Naive thymus-derived CD8-positive, alpha-beta T cell (primary cell): ENCODE measurements around the gene MYCL. TPM values are rescaled to one million over a fixed set of nuclear protein-coding genes. Genes with fewer than 3 reads are reported as not detected.
"Not testable (repeated sequence)": the region's sequence is repeated elsewhere in the genome, so short reads cannot be mapped to it uniquely, and the experiment has no call there.

Experiments
- ATAC-seq, 2 donors: fragments of 150-1000 bp; cut with Tn5 transposase in 1 of 2; sonication (Bioruptor Pico), chemical (Tn5 transposase) in 1 of 2; 1 replicate in 1 of 2; 2 replicates in 1 of 2; pipeline ENCODE4 v1.10.0; 2021; ENCODE audit warnings: mild to moderate bottlenecking in 2 of 2, moderate library complexity in 2 of 2
- POLR2A ChIA-PET: fragments of 350-600 bp; sonication (Branson Sonifier 250); formaldehyde crosslinking; loops from one replicate; lab custom pipeline; 2021; ENCODE audit warnings: antibody characterized with exemption; lab: Charles Lee
- DNase-seq, 10 donors: peaks; one replicate each; pipeline versions ENCODE4 v3.0.0 to v3.0.0-alpha.2; 2020 to 2022
- H3K27ac Mint-ChIP-seq, 10 donors: one replicate each; pipeline ENCODE4 v1.8.0; 2020 to 2022; ENCODE audit warnings: mild to moderate bottlenecking in 10 of 10, mixed read lengths in 10 of 10, moderate library complexity in 4 of 10, inconsistent platforms in 1 of 10
- H3K27me3 Mint-ChIP-seq, 5 donors: one replicate each; pipeline ENCODE4 v1.8.0; 2021 to 2022; ENCODE audit warnings: mixed read lengths in 5 of 5
- H3K36me3 Mint-ChIP-seq, 3 donors: one replicate each; pipeline ENCODE4 v1.8.0; 2020 to 2022; ENCODE audit warnings: mixed read lengths in 3 of 3, mild to moderate bottlenecking in 2 of 3, inconsistent platforms in 1 of 3
- H3K4me1 Mint-ChIP-seq, 4 donors: one replicate each; pipeline ENCODE4 v1.8.0; 2021 to 2022; ENCODE audit warnings: mixed read lengths in 4 of 4
- H3K4me3 Mint-ChIP-seq, 10 donors: one replicate each; pipeline ENCODE4 v1.8.0; 2020 to 2022; ENCODE audit warnings: mild to moderate bottlenecking in 10 of 10, mixed read lengths in 10 of 10, moderate library complexity in 6 of 10, inconsistent platforms in 1 of 10
- H3K9me3 Mint-ChIP-seq, 9 donors: one replicate each; pipeline ENCODE4 v1.8.0; 2020 to 2022; ENCODE audit warnings: mixed read lengths in 9 of 9, mild to moderate bottlenecking in 3 of 9, inconsistent platforms in 1 of 9, moderate library complexity in 1 of 9
- polyA plus RNA-seq, 3 donors: library from polyadenylated mRNA; unstranded; fragments of 300-500 nt; fragmentation: Illumina TruSeq; gene quantifications; one replicate each; pipeline ENCODE4 v1.2.3, GENCODE V29; 2021
- total RNA-seq, 8 experiments: library from RNA in 2 of 8; stranded (reverse) in 2 of 8; gene quantifications; one replicate each; pipeline ENCODE4 v1.2.3 and lab custom pipeline; 2021 to 2026

MYCL gene
- total and polyA plus RNA-seq, 5 experiments from 2014 or later: not detected

- no peak overlapping the region for H3K27ac Mint-ChIP-seq
- H3K4me1 Mint-ChIP-seq: no peaks in the 10 kb centered on the region
- no peaks in the 10 kb centered on the region for H3K36me3 Mint-ChIP-seq
- DNase-seq (no peak), ATAC-seq (no peak)
- POLR2A ChIA-PET: no interaction called here
- H3K4me3 Mint-ChIP-seq: no peak overlapping the region
- peaks cover 0 to 5% (median 0%) of the 10 kb centered on the region in 5 donors for H3K27me3 Mint-ChIP-seq
- no peaks in the 10 kb centered on the region for H3K9me3 Mint-ChIP-seq
Measured at GRCh38 chr1:39933956-39934941, 32.5 kb upstream of the MYCL start.

GRCh38 chr1:39928809-39929587 is 27.3 kb upstream of the MYCL start:
- Mint-ChIP-seq H3K27ac (no peak overlapping the region), H3K36me3 (no peaks in the 10 kb centered on the region), H3K4me1 (peaks cover 0 to 9% (median 3%) of the 10 kb centered on the region in 4 donors), H3K9me3 (no peaks in the 10 kb centered on the region), H3K27me3 (peaks cover 0 to 1% (median 0%) of the 10 kb centered on the region in 5 donors), H3K4me3 (no peak overlapping the region)
- ATAC-seq: no peak
- POLR2A ChIA-PET: no interaction called here
- DNase-seq: no peak

- no peak overlapping the region for H3K4me3 Mint-ChIP-seq
- peaks cover 0 to 1% (median 0%) of the 10 kb centered on the region in 5 donors for H3K27me3 Mint-ChIP-seq
- H3K27ac Mint-ChIP-seq: peak overlapping the region in 1 of 10 donors; percentile 1
- H3K4me1 Mint-ChIP-seq: peaks cover 0 to 9% (median 3%) of the 10 kb centered on the region in 4 donors
- H3K36me3 Mint-ChIP-seq: no peaks in the 10 kb centered on the region
- POLR2A ChIA-PET: no interaction called here
- DNase-seq: no peak
- ATAC-seq: no peak
- H3K9me3 Mint-ChIP-seq: no peaks in the 10 kb centered on the region
Measured at GRCh38 chr1:39927538-39927937, 25.8 kb upstream of the MYCL start.

- Mint-ChIP-seq H3K27me3 (peaks cover 0 to 2% (median 0%) of the 10 kb centered on the region in 5 donors), H3K4me3 (no peak overlapping the region), H3K27ac (peak overlapping the region in 3 of 10 donors; percentile 23 to 65 (median 29)), H3K36me3 (no peaks in the 10 kb centered on the region), H3K4me1 (peaks cover 0 to 9% (median 3%) of the 10 kb centered on the region in 4 donors), H3K9me3 (no peaks in the 10 kb centered on the region)
- DNase-seq (no peak), ATAC-seq (no peak)
- POLR2A ChIA-PET: no interaction called here
Measured at GRCh38 chr1:39926820-39927219, 25.1 kb upstream of the MYCL start.

GRCh38 chr1:39926343-39926793 is 24.7 kb upstream of the MYCL start:
- Mint-ChIP-seq H3K4me1 (peaks cover 0 to 9% (median 3%) of the 10 kb centered on the region in 4 donors), H3K4me3 (no peak overlapping the region)

GRCh38 chr1:39925721-39926342 is 24.1 kb upstream of the MYCL start:
- peaks cover 0 to 2% (median 0%) of the 10 kb centered on the region in 5 donors for H3K27me3 Mint-ChIP-seq
- peak overlapping the region in 2 of 10 donors; percentile 25 to 28 for H3K27ac Mint-ChIP-seq
- ATAC-seq (no peak), DNase-seq (no peak)
- no peaks in the 10 kb centered on the region for H3K9me3 Mint-ChIP-seq
- no peaks in the 10 kb centered on the region for H3K36me3 Mint-ChIP-seq
- POLR2A ChIA-PET: no interaction called here
- peaks cover 0 to 9% (median 3%) of the 10 kb centered on the region in 4 donors for H3K4me1 Mint-ChIP-seq
- H3K4me3 Mint-ChIP-seq: no peak overlapping the region

More at GRCh38 chr1:39926343-39926793, 24.7 kb upstream of the MYCL start:
- Mint-ChIP-seq H3K27ac (peak overlapping the region in 4 of 10 donors; percentile 23 to 85 (median 47)), H3K9me3 (no peaks in the 10 kb centered on the region), H3K36me3 (no peaks in the 10 kb centered on the region), H3K27me3 (peaks cover 0 to 2% (median 0%) of the 10 kb centered on the region in 5 donors)
- POLR2A ChIA-PET: no interaction called here
- no peak for DNase-seq
- no peak for ATAC-seq

GRCh38 chr1:39922251-39922688 is 20.6 kb upstream of the MYCL start:
- Mint-ChIP-seq H3K36me3 (no peaks in the 10 kb centered on the region), H3K4me1 (peaks cover 0 to 9% (median 3%) of the 10 kb centered on the region in 4 donors), H3K27me3 (peaks cover 0 to 6% (median 4%) of the 10 kb centered on the region in 5 donors), H3K27ac (no peak overlapping the region), H3K4me3 (no peak overlapping the region), H3K9me3 (no peaks in the 10 kb centered on the region)
- POLR2A ChIA-PET: no interaction called here
- ATAC-seq (no peak), DNase-seq (no peak)

- H3K27me3 Mint-ChIP-seq: peaks cover 0 to 9% (median 5%) of the 10 kb centered on the region in 5 donors
- H3K4me1 Mint-ChIP-seq: no peaks in the 10 kb centered on the region
- H3K36me3 Mint-ChIP-seq: no peaks in the 10 kb centered on the region
- no peak overlapping the region for H3K27ac Mint-ChIP-seq
- H3K4me3 Mint-ChIP-seq: no peak overlapping the region
- DNase-seq (peak; percentile 7 to 72 (median 36)), ATAC-seq (peak; percentile 97 to 99)
- POLR2A ChIA-PET: interaction anchor here (1.1 to 1.2 kb wide), 2 partner anchors 36 to 121 kb away, joined by 3 to 4 read pairs; partner anchors contain the start of gene CAP1
- no peaks in the 10 kb centered on the region for H3K9me3 Mint-ChIP-seq
Measured at GRCh38 chr1:39919545-39919944, 17.8 kb upstream of the MYCL start.

GRCh38 chr1:39917825-39918224 is 16.1 kb upstream of the MYCL start:
- ATAC-seq (no peak), DNase-seq (no peak)
- POLR2A ChIA-PET: interaction anchor here (0.7 kb wide), 1 partner anchor 226 kb away, joined by 4 read pairs; no protein-coding TSS in a partner anchor
- Mint-ChIP-seq H3K9me3 (no peaks in the 10 kb centered on the region), H3K27ac (no peak overlapping the region), H3K36me3 (no peaks in the 10 kb centered on the region), H3K4me1 (no peaks in the 10 kb centered on the region), H3K4me3 (no peak overlapping the region), H3K27me3 (peaks cover 0 to 9% (median 5%) of the 10 kb centered on the region in 5 donors)

- no peak for DNase-seq
- Mint-ChIP-seq H3K9me3 (no peaks in the 10 kb centered on the region), H3K27me3 (peaks cover 2 to 18% (median 9%) of the 10 kb centered on the region in 5 donors), H3K36me3 (no peaks in the 10 kb centered on the region), H3K4me3 (no peak overlapping the region), H3K27ac (no peak overlapping the region), H3K4me1 (no peaks in the 10 kb centered on the region)
- POLR2A ChIA-PET: no interaction called here
- no peak for ATAC-seq
Measured at GRCh38 chr1:39915499-39916129, 13.9 kb upstream of the MYCL start.

GRCh38 chr1:39913136-39913535 is 11.4 kb upstream of the MYCL start:
- H3K27me3 Mint-ChIP-seq: peaks cover 6 to 41% (median 22%) of the 10 kb centered on the region in 5 donors

More at GRCh38 chr1:39913136-39913535, 11.4 kb upstream of the MYCL start:
- H3K9me3 Mint-ChIP-seq: peaks cover 0 to 18% (median 6%) of the 10 kb centered on the region in 9 donors
- POLR2A ChIA-PET, H3K4me3 Mint-ChIP-seq, H3K4me1 Mint-ChIP-seq, DNase-seq, ATAC-seq, H3K27ac Mint-ChIP-seq: not testable (repeated sequence)
- H3K36me3 Mint-ChIP-seq: peaks cover 4 to 15% (median 15%) of the 10 kb centered on the region in 3 donors
